Measurements from ENCODE around the gene RIPK3. TPM values are rescaled to one million over a fixed set of nuclear protein-coding genes. Genes with fewer than 3 reads are reported as not detected.
"Not testable (repeated sequence)": the region's sequence is repeated elsewhere in the genome, so short reads cannot be mapped to it uniquely, and the experiment has no call there.

RIPK3 gene
- polyA plus RNA-seq (2013): 0.36 and 0.47 TPM in 2 replicates

DNA sequence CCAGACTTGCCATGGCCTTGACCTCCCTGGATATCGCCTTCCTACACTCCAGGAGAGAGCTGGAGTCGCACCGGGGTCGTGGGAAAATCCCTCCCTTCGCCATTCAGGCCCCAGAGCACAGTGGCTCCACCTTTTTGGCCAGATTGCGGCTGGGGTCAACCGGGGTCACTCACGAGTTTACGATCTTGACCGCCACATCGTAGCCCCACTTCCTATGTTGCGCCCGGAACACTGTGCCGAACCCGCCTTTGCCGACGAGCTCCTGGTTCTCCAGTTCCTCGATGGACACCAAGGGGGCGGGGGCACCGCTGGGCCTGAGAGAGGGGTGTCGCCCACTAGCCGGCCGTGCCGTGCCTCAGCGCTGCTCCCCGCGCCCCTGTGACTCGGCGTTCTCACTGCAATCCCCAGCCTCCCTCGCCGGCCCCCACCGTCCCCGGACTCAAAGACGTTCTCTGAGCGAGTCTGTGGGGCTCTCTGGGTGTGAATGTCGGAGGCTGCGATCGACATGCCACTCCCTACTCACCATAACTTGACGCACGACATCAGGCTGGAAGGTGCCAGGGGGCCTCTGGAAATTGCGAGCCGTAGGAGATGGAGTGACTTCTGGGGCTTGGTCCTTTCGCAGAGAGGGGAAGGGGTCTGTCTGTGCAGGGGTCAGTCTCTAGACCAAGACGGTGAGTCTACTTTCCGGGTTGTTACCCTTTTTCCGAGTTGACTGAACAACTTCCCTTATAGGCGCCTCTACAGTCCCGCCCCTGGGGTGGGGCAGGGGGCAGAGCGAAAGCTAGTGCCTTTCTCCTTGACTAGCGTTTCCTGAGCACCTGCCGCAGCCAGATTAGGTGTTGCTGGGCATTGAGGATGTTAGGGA is at the start of gene RIPK3:
Gene RIPK3, minus strand, starts transcription at position 708 of the 868 bp plus-strand sequence. Its CDS starts 165 bp downstream, at position 543.
- Histone ChIP-seq H3K18ac (ENCODE audit: low read length) (no peak within 1 kb of the TSS), H3K4me1 (ENCODE audit: control insufficient read depth in 1 of 2, insufficient read depth in 2 of 2, low read length in 2 of 2) (peaks cover 21 to 24% of the 10 kb centered on the region in 2 experiments), H3K4me2 (ENCODE audit: low read length) (peak within 1 kb of the TSS; percentile 16), H3K27me3 (ENCODE audit: insufficient read depth, low read length) (peaks cover 39% of the 10 kb centered on the region), H2AK5ac (ENCODE audit: low read length) (no peak within 1 kb of the TSS), H3K79me1 (ENCODE audit: low read length) (peaks cover 3% of the 10 kb centered on the region), H3K14ac (ENCODE audit: low read length) (no peak within 1 kb of the TSS), H3K4me3 (ENCODE audit: low read depth, low read length) (peak within 1 kb of the TSS; percentile 46), H3K79me2 (ENCODE audit: control insufficient read depth, insufficient read depth, low read length, poor library complexity) (peaks cover 3% of the 10 kb centered on the region), H2BK12ac (ENCODE audit: low read length) (no peak within 1 kb of the TSS), H3K4ac (ENCODE audit: low read depth, low read length) (no peak within 1 kb of the TSS), H2BK5ac (ENCODE audit: low read depth, low read length, poor library complexity) (no peak within 1 kb of the TSS), H4K12ac (ENCODE audit: low read depth, low read length) (no peak within 1 kb of the TSS), H3K36me3 (ENCODE audit: control insufficient read depth in 1 of 2, insufficient read depth in 2 of 2, low read length in 2 of 2) (no peaks in the 10 kb centered on the region), H2BK120ac (ENCODE audit: insufficient read depth, low read length, poor library complexity) (no peak within 1 kb of the TSS), H3K9me3 (ENCODE audit: insufficient read depth, low read depth, low read length) (peaks cover 9% of the 10 kb centered on the region), H2AFZ (ENCODE audit: insufficient read depth, low read length, poor library complexity) (peak within 1 kb of the TSS; percentile 8), H4K8ac (ENCODE audit: low read depth, low read length) (no peak within 1 kb of the TSS), H3K9ac (ENCODE audit: low read length) (no peak within 1 kb of the TSS), H3K27ac (ENCODE audit: low read depth, low read length) (no peak within 1 kb of the TSS), H3K23ac (ENCODE audit: low read length) (no peak within 1 kb of the TSS), H4K91ac (ENCODE audit: low read depth, low read length) (no peak within 1 kb of the TSS)
- DNase-seq: no peak
- no CpG with 5 or more reads among the region's 51 CpGs for WGBS (ENCODE audit: extremely low coverage, insufficient coverage, insufficient read length)

DNA sequence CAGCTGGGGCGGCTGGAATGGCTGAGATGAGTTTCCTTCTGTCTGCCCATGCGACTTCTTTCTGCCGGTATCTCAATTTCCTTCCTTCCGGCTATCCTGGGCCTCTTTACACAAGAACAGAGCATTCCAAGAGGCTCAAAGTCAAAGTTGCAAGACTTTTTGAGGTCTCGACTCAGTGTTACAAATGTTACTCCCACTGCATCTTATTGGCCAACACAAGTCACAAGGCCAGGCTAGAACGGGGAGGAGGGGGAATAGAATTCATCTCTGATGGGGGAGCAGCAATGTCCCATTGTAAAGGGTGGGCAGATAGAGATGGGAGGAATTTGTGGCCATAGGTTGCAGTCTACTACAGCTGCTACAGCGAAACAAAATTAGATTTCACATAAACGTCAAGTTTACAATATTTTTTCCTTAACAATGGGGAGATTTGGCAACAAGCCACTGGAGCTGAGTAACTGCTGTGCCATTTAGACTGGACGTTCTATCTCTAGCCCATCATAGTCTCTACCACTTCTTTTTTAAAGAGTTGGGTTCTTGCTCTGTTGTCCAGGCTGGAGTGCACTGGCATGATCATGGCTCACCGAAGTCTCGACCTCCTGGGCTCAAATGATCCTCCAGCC is 49.5 kb upstream of the RIPK3 start:
- H3K4me2 ChIP-seq (ENCODE audit: low read length): no peak overlapping the region
- no CpG with 5 or more reads among the region's 11 CpGs for WGBS (ENCODE audit: extremely low coverage, insufficient coverage, insufficient read length)
- H3K27ac ChIP-seq (ENCODE audit: low read depth, low read length): no peak overlapping the region
- no peak overlapping the region for H3K9ac ChIP-seq (ENCODE audit: low read length)
- no peak overlapping the region for H2AFZ ChIP-seq (ENCODE audit: insufficient read depth, low read length, poor library complexity)
- no peak overlapping the region for H3K18ac ChIP-seq (ENCODE audit: low read length)
- no peak overlapping the region for H4K12ac ChIP-seq (ENCODE audit: low read depth, low read length)
- H3K4ac ChIP-seq (ENCODE audit: low read depth, low read length): no peak overlapping the region
- no peaks in the 10 kb centered on the region for H3K9me3 ChIP-seq (ENCODE audit: insufficient read depth, low read depth, low read length)
- H3K79me2 ChIP-seq (ENCODE audit: control insufficient read depth, insufficient read depth, low read length, poor library complexity): no peaks in the 10 kb centered on the region
- H3K4me1 ChIP-seq (ENCODE audit: control insufficient read depth in 1 of 2, insufficient read depth in 2 of 2, low read length in 2 of 2): peaks cover 8 to 15% of the 10 kb centered on the region in 2 experiments
- H2BK12ac ChIP-seq (ENCODE audit: low read length): no peak overlapping the region
- H2BK120ac ChIP-seq (ENCODE audit: insufficient read depth, low read length, poor library complexity): no peak overlapping the region
- peak; percentile 11 to 45 for DNase-seq
- peaks cover 8% of the 10 kb centered on the region for H3K79me1 ChIP-seq (ENCODE audit: low read length)
- H3K27me3 ChIP-seq (ENCODE audit: insufficient read depth, low read length): no peaks in the 10 kb centered on the region
- no peak overlapping the region for H4K91ac ChIP-seq (ENCODE audit: low read depth, low read length)
- H3K23ac ChIP-seq (ENCODE audit: low read length): no peak overlapping the region
- no peaks in the 10 kb centered on the region for H3K36me3 ChIP-seq (ENCODE audit: control insufficient read depth in 1 of 2, insufficient read depth in 2 of 2, low read length in 2 of 2)
- no peak overlapping the region for H4K8ac ChIP-seq (ENCODE audit: low read depth, low read length)
- no peak overlapping the region for H3K4me3 ChIP-seq (ENCODE audit: low read depth, low read length)
- H2AK5ac ChIP-seq (ENCODE audit: low read length): no peak overlapping the region
- H3K14ac ChIP-seq (ENCODE audit: low read length): no peak overlapping the region
- no peak overlapping the region for H2BK5ac ChIP-seq (ENCODE audit: low read depth, low read length, poor library complexity)

GRCh38 chr14:24388474-24389179 is 48.8 kb upstream of the RIPK3 start:
- Histone ChIP-seq H2BK120ac (ENCODE audit: insufficient read depth, low read length, poor library complexity) (no peak overlapping the region), H3K9ac (ENCODE audit: low read length) (no peak overlapping the region), H3K27ac (ENCODE audit: low read depth, low read length) (no peak overlapping the region), H2AFZ (ENCODE audit: insufficient read depth, low read length, poor library complexity) (no peak overlapping the region), H3K79me1 (ENCODE audit: low read length) (peaks cover 8% of the 10 kb centered on the region), H3K4me2 (ENCODE audit: low read length) (no peak overlapping the region), H3K23ac (ENCODE audit: low read length) (no peak overlapping the region), H3K14ac (ENCODE audit: low read length) (no peak overlapping the region), H3K79me2 (ENCODE audit: control insufficient read depth, insufficient read depth, low read length, poor library complexity) (no peaks in the 10 kb centered on the region), H2BK12ac (ENCODE audit: low read length) (no peak overlapping the region), H3K4me1 (ENCODE audit: control insufficient read depth in 1 of 2, insufficient read depth in 2 of 2, low read length in 2 of 2) (peaks cover 6 to 13% of the 10 kb centered on the region in 2 experiments), H4K12ac (ENCODE audit: low read depth, low read length) (no peak overlapping the region), H2AK5ac (ENCODE audit: low read length) (no peak overlapping the region), H3K18ac (ENCODE audit: low read length) (no peak overlapping the region), H3K36me3 (ENCODE audit: control insufficient read depth in 1 of 2, insufficient read depth in 2 of 2, low read length in 2 of 2) (no peaks in the 10 kb centered on the region), H3K4ac (ENCODE audit: low read depth, low read length) (no peak overlapping the region), H3K4me3 (ENCODE audit: low read depth, low read length) (no peak overlapping the region), H4K8ac (ENCODE audit: low read depth, low read length) (no peak overlapping the region), H3K9me3 (ENCODE audit: insufficient read depth, low read depth, low read length) (no peaks in the 10 kb centered on the region), H2BK5ac (ENCODE audit: low read depth, low read length, poor library complexity) (no peak overlapping the region), H3K27me3 (ENCODE audit: insufficient read depth, low read length) (no peaks in the 10 kb centered on the region), H4K91ac (ENCODE audit: low read depth, low read length) (no peak overlapping the region)
- no CpG with 5 or more reads among the region's 2 CpGs for WGBS (ENCODE audit: extremely low coverage, insufficient coverage, insufficient read length)
- no peak for DNase-seq

GRCh38 chr14:24387579-24387978 is 47.8 kb upstream of the RIPK3 start:
- H3K4me2 ChIP-seq (ENCODE audit: low read length); H4K12ac ChIP-seq (ENCODE audit: low read depth, low read length); H3K23ac ChIP-seq (ENCODE audit: low read length); H2AK5ac ChIP-seq (ENCODE audit: low read length); H3K9ac ChIP-seq (ENCODE audit: low read length); H3K36me3 ChIP-seq (ENCODE audit: control insufficient read depth in 1 of 2, insufficient read depth in 2 of 2, low read length in 2 of 2); H3K18ac ChIP-seq (ENCODE audit: low read length); H3K79me1 ChIP-seq (ENCODE audit: low read length); H2AFZ ChIP-seq (ENCODE audit: insufficient read depth, low read length, poor library complexity); H3K4me3 ChIP-seq (ENCODE audit: low read depth, low read length); H3K4me1 ChIP-seq (ENCODE audit: control insufficient read depth in 1 of 2, insufficient read depth in 2 of 2, low read length in 2 of 2); H4K91ac ChIP-seq (ENCODE audit: low read depth, low read length); H2BK120ac ChIP-seq (ENCODE audit: insufficient read depth, low read length, poor library complexity); H3K27me3 ChIP-seq (ENCODE audit: insufficient read depth, low read length); H3K79me2 ChIP-seq (ENCODE audit: control insufficient read depth, insufficient read depth, low read length, poor library complexity); H3K4ac ChIP-seq (ENCODE audit: low read depth, low read length); DNase-seq; H4K8ac ChIP-seq (ENCODE audit: low read depth, low read length); H3K27ac ChIP-seq (ENCODE audit: low read depth, low read length); H3K9me3 ChIP-seq (ENCODE audit: insufficient read depth, low read depth, low read length); H2BK12ac ChIP-seq (ENCODE audit: low read length); H3K14ac ChIP-seq (ENCODE audit: low read length); H2BK5ac ChIP-seq (ENCODE audit: low read depth, low read length, poor library complexity): not testable (repeated sequence)
- no CpG with 5 or more reads among the region's 5 CpGs for WGBS (ENCODE audit: extremely low coverage, insufficient coverage, insufficient read length)
